K562 (cell line): ENCODE measurements around the gene EHBP1. TPM values are rescaled to one million over a fixed set of nuclear protein-coding genes. Genes with fewer than 3 reads are reported as not detected.

Experiments
- DPF2 ChIP-seq: fragments of 450-650 bp; IDR thresholded peaks from 2 replicates; pipeline ENCODE4 v1.6.1; 2016
- ESRRA ChIP-seq: fragments of 450-650 bp; IDR thresholded peaks from 2 replicates; pipeline ENCODE4 v1.6.1; 2014; ENCODE audit warnings: low read depth, mild to moderate bottlenecking, moderate library complexity, borderline replicate concordance
- FOS ChIP-seq: IDR thresholded peaks from 3 replicates; pipeline ENCODE4 v1.6.1; 2011; ENCODE audit not compliant: insufficient read length; ENCODE audit errors: extremely low read depth
- MCM2 ChIP-seq: fragments of 450-650 bp; IDR thresholded peaks from 2 replicates; pipeline ENCODE4 v1.6.1; 2017; ENCODE audit warnings: low read depth, mild to moderate bottlenecking
- NFE2L1 ChIP-seq: fragments of 450-650 bp; IDR thresholded peaks from 2 replicates; pipeline ENCODE4 v1.6.1; 2016; ENCODE audit warnings: missing genetic modification characterization, low read depth, mild to moderate bottlenecking, missing compliant biosample characterization, moderate library complexity, borderline replicate concordance
- POLR3G ChIP-seq: IDR thresholded peaks from 2 replicates; pipeline ENCODE4 v1.6.1; 2011; ENCODE audit not compliant: insufficient read length, insufficient replicate concordance; ENCODE audit errors: extremely low read depth
- RAD51 ChIP-seq: fragments of 450-650 bp; IDR thresholded peaks from 2 replicates; pipeline ENCODE4 v1.7.1; 2016; ENCODE audit warnings: low read depth, mild to moderate bottlenecking, borderline replicate concordance
- SMARCC2 ChIP-seq: fragments of 450-650 bp; IDR thresholded peaks from 2 replicates; pipeline ENCODE4 v1.6.1; 2017; ENCODE audit warnings: antibody characterized with exemption, moderate library complexity, mild to moderate bottlenecking, low read depth
- ZNF316 ChIP-seq: fragments of 450-650 bp; IDR thresholded peaks from 2 replicates; pipeline ENCODE4 v1.6.1; 2016
- ZNF57 ChIP-seq: fragments of 450-650 bp; formaldehyde crosslinking; IDR thresholded peaks from 2 replicates; pipeline ENCODE4 v1.4.0; 2020; ENCODE audit warnings: mild to moderate bottlenecking, moderate library complexity
- polyA plus RNA-seq, 8 experiments: library from polyadenylated mRNA; depleted of rRNA in 4 of 8; stranded (reverse) in 5 of 8; unstranded in 3 of 8; fragments of >200 nt; fragmentation: Nextera tagmentation in 2 of 8; fragmentation: Illumina TruSeq in 1 of 8; extraction: Ambion mirVana in 2 of 8; extraction: Trizol in 1 of 8; gene quantifications; 2 replicates each; pipeline versions ENCODE4 v1.2.1 to v1.2.3, GENCODE V29; 2011 to 2014; ENCODE audit warnings: inconsistent platforms in 1 of 8, missing spikeins in 1 of 8
- total RNA-seq, 7 experiments: library from RNA; depleted of rRNA in 6 of 7; stranded (reverse); fragments of >200 nt in 6 of 7; fragmentation: Illumina TruSeq in 2 of 7; extraction: Trizol in 2 of 7; gene quantifications; 2 replicates each; pipeline versions ENCODE4 v1.2.1 to v1.2.3, GENCODE V29; 2011 to 2021; ENCODE audit warnings: low replicate concordance in 1 of 7
- TF ChIP-seq, protein P1 (sequence below): fragments of 450-650 bp; formaldehyde crosslinking; IDR thresholded peaks from 2 replicates; pipeline ENCODE4 v1.4.0; 2022; ENCODE audit warnings: missing genetic modification characterization
- TF ChIP-seq, protein P2 (sequence below), 3 experiments: fragments of 200-800 bp in 1 of 3; sonication (Bioruptor generic) in 1 of 3; sonication (generic) in 1 of 3; formaldehyde crosslinking in 1 of 3; IDR thresholded peaks; 2 replicates each; pipeline versions ENCODE4 v1.6.1 to v1.8.0; 2016 to 2022; ENCODE audit warnings: mild to moderate bottlenecking in 2 of 3, missing compliant biosample characterization in 2 of 3, missing genetic modification characterization in 2 of 3, missing genetic modification reagents in 1 of 3
- TF ChIP-seq, protein P3 (sequence below): fragments of 250-450 bp; sonication (Bioruptor Pico); IDR thresholded peaks from 2 replicates; pipeline ENCODE4 v1.5.1; 2021; ENCODE audit warnings: mild to moderate bottlenecking
- TF ChIP-seq, protein P4 (sequence below): fragments of 450-650 bp; IDR thresholded peaks from 2 replicates; pipeline ENCODE4 v1.6.1; 2016; ENCODE audit warnings: low read depth

EHBP1 gene
- total and polyA plus RNA-seq, 9 of the 15 experiments (the other 6 are each of a cell fraction or from before 2014, with no cell fraction given): 8.9 to 26.6 (median 19.3) TPM

DNA sequence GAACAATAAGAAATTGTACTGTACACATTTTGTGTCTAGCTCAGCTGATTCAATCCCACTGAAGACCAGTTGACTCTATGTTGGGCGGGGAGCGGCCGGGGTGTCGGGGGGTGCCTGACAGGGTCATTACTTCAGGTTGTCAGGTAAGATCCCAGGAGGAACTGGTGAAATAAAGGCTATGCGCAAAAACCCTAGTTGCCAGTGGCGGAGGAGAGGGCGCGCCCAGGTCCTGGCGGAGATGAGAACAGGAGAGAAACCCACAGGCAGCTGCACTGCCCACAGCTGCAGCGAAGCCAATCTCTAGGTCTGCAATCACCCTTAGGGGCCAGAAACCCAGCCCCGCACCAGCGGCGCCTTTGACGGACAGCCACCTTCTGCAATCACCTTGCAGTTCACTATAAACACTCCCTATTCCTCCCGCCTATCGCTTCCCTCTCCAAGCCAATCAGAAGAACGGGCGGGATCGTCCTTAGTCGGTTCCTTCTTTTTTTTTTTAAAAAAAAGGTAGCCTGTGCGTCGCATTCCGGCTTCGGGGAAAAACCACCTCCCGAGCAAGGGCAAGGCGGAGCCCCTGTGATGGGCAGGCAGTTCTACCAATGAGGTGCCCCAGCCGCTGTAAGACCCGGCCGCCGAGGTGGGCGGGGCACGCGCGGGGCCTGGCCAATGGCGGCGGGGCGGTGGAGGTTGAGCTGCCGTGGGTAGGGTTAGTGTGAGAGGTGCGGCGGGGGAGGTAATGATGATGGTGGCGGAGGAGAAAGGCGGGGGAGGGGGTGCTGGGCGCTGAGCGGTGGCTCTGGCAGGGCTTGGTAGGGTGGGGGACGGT, at the start of gene EHBP1 (continued):
- TF ChIP-seq, protein P1, sequence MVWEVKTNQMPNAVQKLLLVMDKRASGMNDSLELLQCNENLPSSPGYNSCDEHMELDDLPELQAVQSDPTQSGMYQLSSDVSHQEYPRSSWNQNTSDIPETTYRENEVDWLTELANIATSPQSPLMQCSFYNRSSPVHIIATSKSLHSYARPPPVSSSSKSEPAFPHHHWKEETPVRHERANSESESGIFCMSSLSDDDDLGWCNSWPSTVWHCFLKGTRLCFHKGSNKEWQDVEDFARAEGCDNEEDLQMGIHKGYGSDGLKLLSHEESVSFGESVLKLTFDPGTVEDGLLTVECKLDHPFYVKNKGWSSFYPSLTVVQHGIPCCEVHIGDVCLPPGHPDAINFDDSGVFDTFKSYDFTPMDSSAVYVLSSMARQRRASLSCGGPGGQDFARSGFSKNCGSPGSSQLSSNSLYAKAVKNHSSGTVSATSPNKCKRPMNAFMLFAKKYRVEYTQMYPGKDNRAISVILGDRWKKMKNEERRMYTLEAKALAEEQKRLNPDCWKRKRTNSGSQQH (CRISPR knock-in tag): no peak
- TF ChIP-seq, protein P2, sequence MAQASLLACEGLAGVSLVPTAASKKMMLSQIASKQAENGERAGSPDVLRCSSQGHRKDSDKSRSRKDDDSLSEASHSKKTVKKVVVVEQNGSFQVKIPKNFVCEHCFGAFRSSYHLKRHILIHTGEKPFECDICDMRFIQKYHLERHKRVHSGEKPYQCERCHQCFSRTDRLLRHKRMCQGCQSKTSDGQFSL (CRISPR knock-in tag; IDR thresholded peaks at IDR 0.05): no peak
- TF ChIP-seq, protein P2 (tag; IDR thresholded peaks at IDR 0.05): no peak
- peak; percentile 49; the same call in 1 of the 2 replicates for TF ChIP-seq ESRRA
- peak; percentile 88 for TF ChIP-seq FOS
- no peak for TF ChIP-seq POLR3G
- TF ChIP-seq MCM2: no peak
- 0 out of 2 replicates have a peak, but pooled peaks have one; percentile 42 for TF ChIP-seq RAD51
- no peak for TF ChIP-seq ZNF57 (CRISPR knock-in tag)
- TF ChIP-seq DPF2: 0 out of 2 replicates have a peak, but pooled peaks have one; percentile 29
- TF ChIP-seq, protein P3, sequence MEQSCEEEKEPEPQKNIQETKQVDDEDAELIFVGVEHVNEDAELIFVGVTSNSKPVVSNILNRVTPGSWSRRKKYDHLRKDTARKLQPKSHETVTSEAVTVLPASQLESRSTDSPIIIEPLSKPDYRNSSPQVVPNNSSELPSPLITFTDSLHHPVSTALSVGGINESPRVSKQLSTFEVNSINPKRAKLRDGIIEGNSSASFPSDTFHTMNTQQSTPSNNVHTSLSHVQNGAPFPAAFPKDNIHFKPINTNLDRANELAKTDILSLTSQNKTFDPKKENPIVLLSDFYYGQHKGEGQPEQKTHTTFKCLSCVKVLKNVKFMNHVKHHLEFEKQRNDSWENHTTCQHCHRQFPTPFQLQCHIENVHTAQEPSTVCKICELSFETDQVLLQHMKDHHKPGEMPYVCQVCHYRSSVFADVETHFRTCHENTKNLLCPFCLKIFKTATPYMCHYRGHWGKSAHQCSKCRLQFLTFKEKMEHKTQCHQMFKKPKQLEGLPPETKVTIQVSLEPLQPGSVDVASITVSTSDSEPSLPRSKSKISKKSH: no peak
- no peak for TF ChIP-seq NFE2L1 (tag)
- TF ChIP-seq, protein P4, sequence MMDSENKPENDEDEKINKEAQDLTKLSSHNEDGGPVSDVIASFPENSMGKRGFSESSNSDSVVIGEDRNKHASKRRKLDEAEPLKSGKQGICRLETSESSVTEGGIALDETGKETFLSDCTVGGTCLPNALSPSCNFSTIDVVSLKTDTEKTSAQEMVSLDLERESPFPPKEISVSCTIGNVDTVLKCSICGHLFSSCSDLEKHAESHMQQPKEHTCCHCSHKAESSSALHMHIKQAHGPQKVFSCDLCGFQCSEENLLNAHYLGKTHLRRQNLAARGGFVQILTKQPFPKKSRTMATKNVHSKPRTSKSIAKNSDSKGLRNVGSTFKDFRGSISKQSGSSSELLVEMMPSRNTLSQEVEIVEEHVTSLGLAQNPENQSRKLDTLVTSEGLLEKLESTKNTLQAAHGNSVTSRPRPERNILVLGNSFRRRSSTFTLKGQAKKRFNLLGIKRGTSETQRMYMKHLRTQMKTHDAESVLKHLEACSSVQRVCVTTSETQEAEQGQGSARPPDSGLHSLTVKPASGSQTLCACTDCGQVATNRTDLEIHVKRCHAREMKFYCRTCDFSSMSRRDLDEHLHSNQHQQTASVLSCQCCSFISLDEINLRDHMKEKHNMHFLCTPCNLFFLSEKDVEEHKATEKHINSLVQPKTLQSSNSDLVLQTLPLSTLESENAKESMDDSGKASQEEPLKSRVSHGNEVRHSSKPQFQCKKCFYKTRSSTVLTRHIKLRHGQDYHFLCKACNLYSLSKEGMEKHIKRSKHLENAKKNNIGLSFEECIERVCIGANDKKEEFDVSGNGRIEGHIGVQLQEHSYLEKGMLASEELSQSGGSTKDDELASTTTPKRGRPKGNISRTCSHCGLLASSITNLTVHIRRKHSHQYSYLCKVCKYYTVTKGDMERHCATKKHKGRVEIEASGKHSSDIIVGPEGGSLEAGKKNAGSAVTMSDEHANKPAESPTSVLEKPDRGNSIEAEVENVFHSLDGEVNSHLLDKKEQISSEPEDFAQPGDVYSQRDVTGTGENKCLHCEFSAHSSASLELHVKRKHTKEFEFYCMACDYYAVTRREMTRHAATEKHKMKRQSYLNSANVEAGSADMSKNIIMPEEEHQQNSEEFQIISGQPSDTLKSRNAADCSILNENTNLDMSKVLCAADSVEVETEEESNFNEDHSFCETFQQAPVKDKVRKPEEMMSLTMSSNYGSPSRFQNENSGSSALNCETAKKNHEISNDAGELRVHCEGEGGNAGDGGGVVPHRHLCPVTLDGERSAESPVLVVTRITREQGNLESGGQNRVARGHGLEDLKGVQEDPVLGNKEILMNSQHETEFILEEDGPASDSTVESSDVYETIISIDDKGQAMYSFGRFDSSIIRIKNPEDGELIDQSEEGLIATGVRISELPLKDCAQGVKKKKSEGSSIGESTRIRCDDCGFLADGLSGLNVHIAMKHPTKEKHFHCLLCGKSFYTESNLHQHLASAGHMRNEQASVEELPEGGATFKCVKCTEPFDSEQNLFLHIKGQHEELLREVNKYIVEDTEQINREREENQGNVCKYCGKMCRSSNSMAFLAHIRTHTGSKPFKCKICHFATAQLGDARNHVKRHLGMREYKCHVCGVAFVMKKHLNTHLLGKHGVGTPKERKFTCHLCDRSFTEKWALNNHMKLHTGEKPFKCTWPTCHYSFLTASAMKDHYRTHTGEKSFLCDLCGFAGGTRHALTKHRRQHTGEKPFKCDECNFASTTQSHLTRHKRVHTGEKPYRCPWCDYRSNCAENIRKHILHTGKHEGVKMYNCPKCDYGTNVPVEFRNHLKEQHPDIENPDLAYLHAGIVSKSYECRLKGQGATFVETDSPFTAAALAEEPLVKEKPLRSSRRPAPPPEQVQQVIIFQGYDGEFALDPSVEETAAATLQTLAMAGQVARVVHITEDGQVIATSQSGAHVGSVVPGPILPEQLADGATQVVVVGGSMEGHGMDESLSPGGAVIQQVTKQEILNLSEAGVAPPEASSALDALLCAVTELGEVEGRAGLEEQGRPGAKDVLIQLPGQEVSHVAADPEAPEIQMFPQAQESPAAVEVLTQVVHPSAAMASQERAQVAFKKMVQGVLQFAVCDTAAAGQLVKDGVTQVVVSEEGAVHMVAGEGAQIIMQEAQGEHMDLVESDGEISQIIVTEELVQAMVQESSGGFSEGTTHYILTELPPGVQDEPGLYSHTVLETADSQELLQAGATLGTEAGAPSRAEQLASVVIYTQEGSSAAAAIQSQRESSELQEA: no peak
- TF ChIP-seq SMARCC2: no peak
- peak; percentile 66 for TF ChIP-seq ZNF316
